SK-N-SH (cell line): ENCODE measurements around the gene TMEM163. TPM values are rescaled to one million over a fixed set of nuclear protein-coding genes. Genes with fewer than 3 reads are reported as not detected.

Experiments used
- CTCF ChIA-PET: fragments of 300-600, 350-600 bp; formaldehyde crosslinking; extraction: SDS; loops from one replicate; lab custom pipeline; 2021; lab: Yijun Ruan, JAX
- POLR2A ChIA-PET: fragments of 350-600 bp; sonication (Branson Sonifier 250); formaldehyde crosslinking; extraction: SDS; loops from one replicate; lab custom pipeline; 2020; ENCODE audit warnings: antibody characterized with exemption, inconsistent platforms; lab: Yijun Ruan, JAX
- DNase-seq: peaks from one replicate; pipeline ENCODE4 v3.0.0; 2012
- H2AFZ ChIP-seq: fragments of 200-600 bp; sonication (generic); 2 replicates; pipeline ENCODE4 v1.8.1; 2016; ENCODE audit warnings: antibody characterized with exemption, mild to moderate bottlenecking, low read depth
- H3F3A ChIP-seq: fragments of 200-600 bp; sonication (generic); replicated peaks from 2 replicates; pipeline ENCODE3; 2016; ENCODE audit warnings: antibody characterized with exemption, mild to moderate bottlenecking; ENCODE audit not compliant: insufficient read depth
- H3K27ac ChIP-seq, 2 experiments: fragments of 200-500 bp in 1 of 2; fragments of 200-600 bp in 1 of 2; sonication (Bioruptor generic) in 1 of 2; sonication (generic), shearing (Covaris generic) in 1 of 2; 2 replicates each; pipeline versions ENCODE4 v1.5.1 to v1.6.1; 2014 to 2016; ENCODE audit warnings: low read depth in 2 of 2, inconsistent platforms in 1 of 2, low read length in 1 of 2, mild to moderate bottlenecking in 1 of 2, mixed read lengths in 1 of 2
- H3K27me3 ChIP-seq: fragments of 200-600 bp; sonication (generic), shearing (Covaris generic); 2 replicates; pipeline ENCODE4 v1.6.1; 2016; ENCODE audit warnings: mixed run types; ENCODE audit not compliant: insufficient read depth
- H3K36me3 ChIP-seq, 2 experiments: fragments of 200-500 bp in 1 of 2; fragments of 200-600 bp in 1 of 2; sonication (Bioruptor generic) in 1 of 2; sonication (generic) in 1 of 2; replicated peaks in 1 of 2; 2 replicates each; pipeline versions ENCODE3 to v1.5.1; 2014 to 2016; ENCODE audit warnings: low read length in 1 of 2, mild to moderate bottlenecking in 1 of 2; ENCODE audit not compliant: insufficient read depth in 2 of 2, control insufficient read depth in 1 of 2
- H3K4me1 ChIP-seq, 2 experiments: fragments of 200-500 bp in 1 of 2; fragments of 200-600 bp in 1 of 2; sonication (Bioruptor generic) in 1 of 2; sonication (generic), shearing (Covaris generic) in 1 of 2; 2 replicates each; pipeline versions ENCODE4 v1.5.1 to v1.6.1; 2014 to 2016; ENCODE audit warnings: low read depth in 1 of 2, low read length in 1 of 2, mixed run types in 1 of 2; ENCODE audit not compliant: insufficient read depth in 2 of 2, control insufficient read depth in 1 of 2
- H3K4me2 ChIP-seq: fragments of 200-600 bp; sonication (generic), shearing (Covaris generic); 2 replicates; pipeline ENCODE4 v1.6.1; 2017; ENCODE audit warnings: mixed run types
- H3K4me3 ChIP-seq, 2 experiments: fragments of 200-500 bp in 1 of 2; fragments of 200-600 bp in 1 of 2; sonication (Bioruptor generic) in 1 of 2; sonication (generic), shearing (Covaris generic) in 1 of 2; 2 replicates each; pipeline versions ENCODE4 v1.5.1 to v1.8.1; 2014 to 2016; ENCODE audit warnings: low read depth in 2 of 2, inconsistent platforms in 1 of 2, low read length in 1 of 2, mild to moderate bottlenecking in 1 of 2, mixed read lengths in 1 of 2, moderate library complexity in 1 of 2
- H3K79me2 ChIP-seq: fragments of 200-600 bp; sonication (generic); 2 replicates; pipeline ENCODE4 v1.8.1; 2017; ENCODE audit warnings: mild to moderate bottlenecking; ENCODE audit not compliant: insufficient read depth
- H3K9ac ChIP-seq: fragments of 200-600 bp; sonication (generic); 2 replicates; pipeline ENCODE4 v1.6.1; 2017; ENCODE audit warnings: mixed run types
- H3K9me2 ChIP-seq: fragments of 200-600 bp; sonication (generic); 2 replicates; pipeline ENCODE4 v1.6.1; 2017; ENCODE audit warnings: mixed run types
- H3K9me3 ChIP-seq: fragments of 200-600 bp; sonication (generic); 2 replicates; pipeline ENCODE4 v1.6.1; 2017; ENCODE audit warnings: mixed run types, mild to moderate bottlenecking, moderate library complexity
- H4K20me1 ChIP-seq: fragments of 200-600 bp; sonication (generic); 2 replicates; pipeline ENCODE4 v1.6.1; 2017; ENCODE audit warnings: mild to moderate bottlenecking, mixed run types; ENCODE audit not compliant: insufficient read depth
- ELF1 ChIP-seq: IDR thresholded peaks from 2 replicates; pipeline ENCODE4 v1.4.0; 2012
- EP300 ChIP-seq, 2 experiments: IDR thresholded peaks; 2 replicates each; pipeline versions ENCODE4 v1.4.0 to v1.6.1; 2012; ENCODE audit warnings: borderline replicate concordance in 1 of 2, low read depth in 1 of 2, low read length in 1 of 2
- FOXJ3 ChIP-seq: sonication (generic); formaldehyde crosslinking; IDR thresholded peaks from 2 replicates; pipeline ENCODE4 v1.5.1; 2020; ENCODE audit warnings: mild to moderate bottlenecking, missing genetic modification reagents
- FOXM1 ChIP-seq: IDR thresholded peaks from 2 replicates; pipeline ENCODE4 v1.4.0; 2012; ENCODE audit warnings: low read depth, mild to moderate bottlenecking
- GABPA ChIP-seq: IDR thresholded peaks from 2 replicates; pipeline ENCODE4 v1.4.0; 2012; ENCODE audit warnings: low read depth, mild to moderate bottlenecking
- JUND ChIP-seq: IDR thresholded peaks from 2 replicates; pipeline ENCODE4 v1.4.0; 2012
- MXI1 ChIP-seq: IDR thresholded peaks from 2 replicates; pipeline ENCODE4 v1.6.1; 2012; ENCODE audit warnings: mild to moderate bottlenecking, low read depth, low read length, improper control_type of control experiment
- NFIC ChIP-seq: IDR thresholded peaks from 2 replicates; pipeline ENCODE4 v1.4.0; 2012; ENCODE audit warnings: borderline replicate concordance
- RAD21 ChIP-seq: IDR thresholded peaks from 2 replicates; pipeline ENCODE4 v1.6.1; 2012; ENCODE audit warnings: mild to moderate bottlenecking, low read length
- RXRA ChIP-seq: IDR thresholded peaks from 2 replicates; pipeline ENCODE4 v1.4.0; 2012; ENCODE audit warnings: low read depth, mild to moderate bottlenecking, borderline replicate concordance
- SIN3A ChIP-seq: IDR thresholded peaks from 2 replicates; pipeline ENCODE4 v1.6.1; 2012; ENCODE audit warnings: low read depth, mild to moderate bottlenecking, low read length, moderate library complexity, borderline replicate concordance
- TAF1 ChIP-seq: IDR thresholded peaks from 2 replicates; pipeline ENCODE4 v1.6.1; 2012; ENCODE audit warnings: low read depth, mild to moderate bottlenecking, low read length, moderate library complexity, borderline replicate concordance
- YY1 ChIP-seq: IDR thresholded peaks from 2 replicates; pipeline ENCODE4 v1.4.0; 2012; ENCODE audit warnings: low read depth, mild to moderate bottlenecking
- WGBS: methylation state at CpG from one replicate; pipeline ENCODE4 v1.1.6; 2017; ENCODE audit warnings: low lambda C conversion rate; 5-methylcytosine and 5-hydroxymethylcytosine counted together
- polyA plus RNA-seq, 3 experiments: library from polyadenylated mRNA; depleted of rRNA; stranded (reverse); fragments of >200 nt; gene quantifications; 2 replicates each; pipeline ENCODE4 v1.2.3, GENCODE V29; 2012
- TF ChIP-seq, protein P1 (sequence below): fragments of 150-350 bp; IDR thresholded peaks from 2 replicates; pipeline ENCODE4 v1.6.1; 2016; ENCODE audit warnings: mild to moderate bottlenecking, low read depth, low read length
- TF ChIP-seq, protein P2 (sequence below): fragments of 150-350 bp; IDR thresholded peaks from 2 replicates; pipeline ENCODE4 v1.6.1; 2017; ENCODE audit warnings: antibody characterized with exemption, low read length, low read depth, borderline replicate concordance
- TF ChIP-seq, protein P3 (sequence below): IDR thresholded peaks from 2 replicates; pipeline ENCODE4 v1.6.1; 2012; ENCODE audit warnings: mild to moderate bottlenecking, low read depth, low read length, moderate library complexity
- TF ChIP-seq, protein P4 (sequence below): IDR thresholded peaks from 2 replicates; pipeline ENCODE4; 2012
- TF ChIP-seq, protein P5 (sequence below): IDR thresholded peaks from 2 replicates; pipeline ENCODE4 v1.4.0; 2012; ENCODE audit warnings: low read depth, borderline replicate concordance

Gene TMEM163
- polyA plus RNA-seq, 1 of the 3 experiments (the other 2 are of a cell fraction): not detected

DNA sequence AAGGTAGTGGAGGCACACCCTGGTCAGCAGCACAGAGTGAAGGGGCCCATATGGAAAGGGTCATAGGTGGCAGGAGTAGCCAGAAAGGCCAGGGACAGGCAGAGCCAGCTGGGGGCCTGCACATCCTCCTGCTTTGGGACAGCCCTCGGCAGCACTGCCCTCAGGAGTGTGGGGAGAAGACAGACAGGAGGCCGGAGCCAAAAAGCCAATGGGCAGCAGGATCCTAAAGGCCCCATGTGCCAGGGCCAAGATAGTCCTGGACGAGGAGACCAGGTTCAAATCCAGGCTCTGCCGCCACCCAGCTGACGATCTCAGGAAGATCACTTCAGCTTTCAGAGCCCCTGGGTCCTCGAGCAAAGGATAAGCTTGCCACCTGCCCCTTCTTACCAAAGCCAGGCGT is 220.1 kb downstream of the TMEM163 start:
- POLR2A ChIA-PET: no interaction called here
- H3K4me3 ChIP-seq: no peak overlapping the region
- no peak overlapping the region for H2AFZ ChIP-seq
- H4K20me1 ChIP-seq: no peaks in the 10 kb centered on the region
- H3K36me3 ChIP-seq: no peaks in the 10 kb centered on the region
- CTCF ChIA-PET: interaction anchor here (0.8 to 3.7 kb wide), 3 partner anchors 38 to 506 kb away, joined by 3 to 16 read pairs (median 3); no protein-coding TSS in a partner anchor
- 23% methylated on average over 3 of the region's 7 CpGs for WGBS
- H3K4me1 ChIP-seq: peaks cover 0 to 14% of the 10 kb centered on the region in 2 experiments; a peak in 1 of 4 replicates
- H3K27me3 ChIP-seq: no peaks in the 10 kb centered on the region; the same call in 1 of the 2 replicates
- H3K9me3 ChIP-seq: no peaks in the 10 kb centered on the region
- no peaks in the 10 kb centered on the region for H3K9me2 ChIP-seq
- H3K4me2 ChIP-seq: no peak overlapping the region
- no peak overlapping the region for H3K27ac ChIP-seq
- no peaks in the 10 kb centered on the region for H3F3A ChIP-seq
- H3K9ac ChIP-seq: no peak overlapping the region
- no peaks in the 10 kb centered on the region for H3K79me2 ChIP-seq
- DNase-seq: no peak
- TF ChIP-seq YY1 (no peak), NFIC (no peak), FOXJ3 (CRISPR knock-in tag) (no peak), MXI1 (no peak), RXRA (no peak), TAF1 (no peak), RAD21 (no peak), ELF1 (no peak), FOXM1 (no peak)
- TF ChIP-seq, protein P1, sequence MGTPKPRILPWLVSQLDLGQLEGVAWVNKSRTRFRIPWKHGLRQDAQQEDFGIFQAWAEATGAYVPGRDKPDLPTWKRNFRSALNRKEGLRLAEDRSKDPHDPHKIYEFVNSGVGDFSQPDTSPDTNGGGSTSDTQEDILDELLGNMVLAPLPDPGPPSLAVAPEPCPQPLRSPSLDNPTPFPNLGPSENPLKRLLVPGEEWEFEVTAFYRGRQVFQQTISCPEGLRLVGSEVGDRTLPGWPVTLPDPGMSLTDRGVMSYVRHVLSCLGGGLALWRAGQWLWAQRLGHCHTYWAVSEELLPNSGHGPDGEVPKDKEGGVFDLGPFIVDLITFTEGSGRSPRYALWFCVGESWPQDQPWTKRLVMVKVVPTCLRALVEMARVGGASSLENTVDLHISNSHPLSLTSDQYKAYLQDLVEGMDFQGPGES: no peak

DNA sequence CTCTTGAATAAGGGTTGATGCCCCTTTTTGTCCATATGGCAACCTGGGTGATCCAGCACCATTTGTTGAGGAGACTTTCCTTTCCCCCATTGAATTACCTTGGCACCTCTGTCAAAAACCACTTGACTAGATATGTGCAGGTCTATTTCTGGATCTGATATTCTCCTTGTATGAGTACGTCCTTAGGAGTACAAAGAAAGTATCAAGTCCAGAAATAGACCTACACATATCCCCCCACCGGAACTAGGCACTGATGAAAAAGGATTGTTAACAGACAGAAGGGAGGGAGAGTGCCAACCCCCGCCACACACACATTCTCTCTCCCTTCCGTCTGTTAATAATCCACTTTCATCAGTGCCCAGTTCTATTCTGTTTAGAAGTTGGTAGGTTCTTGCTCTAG is 225.0 kb downstream of the TMEM163 start:
- Histone ChIP-seq H4K20me1 (no peaks in the 10 kb centered on the region), H3K36me3 (no peaks in the 10 kb centered on the region), H3K27me3 (no peaks in the 10 kb centered on the region), H3K9ac (no peak overlapping the region), H3K27ac (no peak overlapping the region), H3K4me1 (peaks cover 0 to 12% of the 10 kb centered on the region in 2 experiments; a peak in 2 of 4 replicates), H2AFZ (no peak overlapping the region), H3K79me2 (no peaks in the 10 kb centered on the region), H3K4me2 (no peak overlapping the region), H3K9me2 (no peaks in the 10 kb centered on the region), H3K9me3 (no peaks in the 10 kb centered on the region), H3F3A (no peaks in the 10 kb centered on the region), H3K4me3 (no peak overlapping the region)
- CTCF ChIA-PET: no interaction called here
- DNase-seq: no peak
- TF ChIP-seq SIN3A (no peak), GABPA (no peak), NFIC (no peak), JUND (no peak), TAF1 (no peak), RAD21 (no peak), FOXM1 (no peak), EP300 (IDR thresholded peaks at IDR 0.05; ENCODE audit: borderline replicate concordance in 1 of 2, low read depth in 1 of 2, low read length in 1 of 2) (no peak)
- TF ChIP-seq, protein P2, sequence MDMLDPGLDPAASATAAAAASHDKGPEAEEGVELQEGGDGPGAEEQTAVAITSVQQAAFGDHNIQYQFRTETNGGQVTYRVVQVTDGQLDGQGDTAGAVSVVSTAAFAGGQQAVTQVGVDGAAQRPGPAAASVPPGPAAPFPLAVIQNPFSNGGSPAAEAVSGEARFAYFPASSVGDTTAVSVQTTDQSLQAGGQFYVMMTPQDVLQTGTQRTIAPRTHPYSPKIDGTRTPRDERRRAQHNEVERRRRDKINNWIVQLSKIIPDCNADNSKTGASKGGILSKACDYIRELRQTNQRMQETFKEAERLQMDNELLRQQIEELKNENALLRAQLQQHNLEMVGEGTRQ: no peak
- TF ChIP-seq, protein P3, sequence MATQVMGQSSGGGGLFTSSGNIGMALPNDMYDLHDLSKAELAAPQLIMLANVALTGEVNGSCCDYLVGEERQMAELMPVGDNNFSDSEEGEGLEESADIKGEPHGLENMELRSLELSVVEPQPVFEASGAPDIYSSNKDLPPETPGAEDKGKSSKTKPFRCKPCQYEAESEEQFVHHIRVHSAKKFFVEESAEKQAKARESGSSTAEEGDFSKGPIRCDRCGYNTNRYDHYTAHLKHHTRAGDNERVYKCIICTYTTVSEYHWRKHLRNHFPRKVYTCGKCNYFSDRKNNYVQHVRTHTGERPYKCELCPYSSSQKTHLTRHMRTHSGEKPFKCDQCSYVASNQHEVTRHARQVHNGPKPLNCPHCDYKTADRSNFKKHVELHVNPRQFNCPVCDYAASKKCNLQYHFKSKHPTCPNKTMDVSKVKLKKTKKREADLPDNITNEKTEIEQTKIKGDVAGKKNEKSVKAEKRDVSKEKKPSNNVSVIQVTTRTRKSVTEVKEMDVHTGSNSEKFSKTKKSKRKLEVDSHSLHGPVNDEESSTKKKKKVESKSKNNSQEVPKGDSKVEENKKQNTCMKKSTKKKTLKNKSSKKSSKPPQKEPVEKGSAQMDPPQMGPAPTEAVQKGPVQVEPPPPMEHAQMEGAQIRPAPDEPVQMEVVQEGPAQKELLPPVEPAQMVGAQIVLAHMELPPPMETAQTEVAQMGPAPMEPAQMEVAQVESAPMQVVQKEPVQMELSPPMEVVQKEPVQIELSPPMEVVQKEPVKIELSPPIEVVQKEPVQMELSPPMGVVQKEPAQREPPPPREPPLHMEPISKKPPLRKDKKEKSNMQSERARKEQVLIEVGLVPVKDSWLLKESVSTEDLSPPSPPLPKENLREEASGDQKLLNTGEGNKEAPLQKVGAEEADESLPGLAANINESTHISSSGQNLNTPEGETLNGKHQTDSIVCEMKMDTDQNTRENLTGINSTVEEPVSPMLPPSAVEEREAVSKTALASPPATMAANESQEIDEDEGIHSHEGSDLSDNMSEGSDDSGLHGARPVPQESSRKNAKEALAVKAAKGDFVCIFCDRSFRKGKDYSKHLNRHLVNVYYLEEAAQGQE: no peak
- TF ChIP-seq, protein P4, sequence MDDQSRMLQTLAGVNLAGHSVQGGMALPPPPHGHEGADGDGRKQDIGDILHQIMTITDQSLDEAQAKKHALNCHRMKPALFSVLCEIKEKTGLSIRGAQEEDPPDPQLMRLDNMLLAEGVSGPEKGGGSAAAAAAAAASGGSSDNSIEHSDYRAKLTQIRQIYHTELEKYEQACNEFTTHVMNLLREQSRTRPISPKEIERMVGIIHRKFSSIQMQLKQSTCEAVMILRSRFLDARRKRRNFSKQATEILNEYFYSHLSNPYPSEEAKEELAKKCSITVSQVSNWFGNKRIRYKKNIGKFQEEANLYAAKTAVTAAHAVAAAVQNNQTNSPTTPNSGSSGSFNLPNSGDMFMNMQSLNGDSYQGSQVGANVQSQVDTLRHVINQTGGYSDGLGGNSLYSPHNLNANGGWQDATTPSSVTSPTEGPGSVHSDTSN: no peak
- TF ChIP-seq, protein P5, sequence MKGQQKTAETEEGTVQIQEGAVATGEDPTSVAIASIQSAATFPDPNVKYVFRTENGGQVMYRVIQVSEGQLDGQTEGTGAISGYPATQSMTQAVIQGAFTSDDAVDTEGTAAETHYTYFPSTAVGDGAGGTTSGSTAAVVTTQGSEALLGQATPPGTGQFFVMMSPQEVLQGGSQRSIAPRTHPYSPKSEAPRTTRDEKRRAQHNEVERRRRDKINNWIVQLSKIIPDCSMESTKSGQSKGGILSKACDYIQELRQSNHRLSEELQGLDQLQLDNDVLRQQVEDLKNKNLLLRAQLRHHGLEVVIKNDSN: no peak
- 22% methylated on average over 4 of the region's 4 CpGs for WGBS
- POLR2A ChIA-PET: no interaction called here
